GM23248 (cell line): ENCODE measurements around the gene GRIA4.

Experiments used
- EZH2 ChIP-seq: fragments of 200-600 bp; sonication (generic); IDR thresholded peaks from 2 replicates; pipeline ENCODE4 v1.6.1; 2018; ENCODE audit warnings: antibody characterized with exemption, mild to moderate bottlenecking; ENCODE audit not compliant: insufficient read depth, poor library complexity, severe bottlenecking
- EZH2phosphoT487 ChIP-seq: fragments of 200-600 bp; sonication (generic); IDR thresholded peaks from 2 replicates; pipeline ENCODE4 v1.6.1; 2018; ENCODE audit warnings: antibody characterized with exemption, moderate library complexity, mild to moderate bottlenecking, low read depth; ENCODE audit not compliant: insufficient read depth

- TF ChIP-seq EZH2phosphoT487 (no peak), EZH2 (no peak)
Observed at GRCh38 chr11:105918600-105918999, 308.7 kb downstream of the GRIA4 start.
